GM12878 (cell line): Measurements from ENCODE around the gene NHS. TPM values are rescaled to one million over a fixed set of nuclear protein-coding genes. Genes with fewer than 3 reads are reported as not detected.

Experiments used
- ATAC-seq: fragments of 200-7000 bp; cut with Tn5 transposase; 3 replicates; pipeline ENCODE4 v1.9.1; 2020; ENCODE audit warnings: mild to moderate bottlenecking, moderate library complexity
- BruUV-seq: library from RNA; stranded (reverse); fragments of 400-500 nt; replicated peaks from 2 replicates; lab custom pipeline; 2021; lab: Mats Ljungman, UMichigan
- CTCF ChIA-PET: fragments of 300-600 bp; sonication (Branson Sonifier 250); formaldehyde crosslinking; extraction: SDS; loops from one replicate; lab custom pipeline; 2021; ENCODE audit warnings: inconsistent platforms; lab: Yijun Ruan, JAX
- POLR2A ChIA-PET: fragments of 350-600 bp; formaldehyde crosslinking; extraction: SDS; loops from one replicate; lab custom pipeline; 2021; ENCODE audit warnings: inconsistent platforms; lab: Charles Lee
- RAD21 ChIA-PET: fragments of 300-600 bp; sonication (Branson Sonifier 250); formaldehyde crosslinking; loops from one replicate; lab custom pipeline; 2023; ENCODE audit warnings: antibody characterized with exemption; ENCODE audit not compliant: unreplicated experiment; lab: Charles Lee
- SMC1A ChIA-PET: fragments of 300-600 bp; sonication (Branson Sonifier 250); formaldehyde crosslinking; loops from one replicate; lab custom pipeline; 2023; ENCODE audit not compliant: unreplicated experiment, uncharacterized antibody; lab: Charles Lee
- DNase-seq: peaks from one replicate; pipeline ENCODE4 v3.0.0-alpha.2; 2011; ENCODE audit warnings: low read depth, low spot score
- FAIRE-seq: peaks from 3 replicates; lab custom pipeline; 2011; peaks lifted over from hg19 to GRCh38; lab: Jason Lieb, UNC
- H2AFZ ChIP-seq: 2 replicates; pipeline ENCODE4 v1.6.0; 2011; ENCODE audit warnings: low read depth, low read length, control low read depth; ENCODE audit not compliant: control insufficient read depth
- H3K27ac ChIP-seq: 2 replicates; pipeline ENCODE4 v1.5.1; 2011; ENCODE audit warnings: control low read depth; ENCODE audit not compliant: control insufficient read depth, insufficient read depth
- H3K27me3 ChIP-seq, 2 experiments: replicated peaks in 1 of 2; 2 replicates each; pipeline versions ENCODE4 v1.6.0 to v1.6.1; 2011; ENCODE audit warnings: low read length in 1 of 2; ENCODE audit not compliant: control insufficient read depth in 2 of 2, insufficient read depth in 2 of 2
- H3K36me3 ChIP-seq, 2 experiments: 2 replicates each; pipeline ENCODE4 v1.5.1; 2011; ENCODE audit warnings: low read length in 1 of 2; ENCODE audit not compliant: control insufficient read depth in 2 of 2, insufficient read depth in 2 of 2
- H3K4me1 ChIP-seq: 2 replicates; pipeline ENCODE4 v1.6.1; 2011; ENCODE audit warnings: mild to moderate bottlenecking, low read length, moderate library complexity, mixed read lengths; ENCODE audit not compliant: control insufficient read depth, insufficient read depth
- H3K4me2 ChIP-seq: 2 replicates; pipeline ENCODE4 v1.6.0; 2011; ENCODE audit warnings: control low read depth; ENCODE audit not compliant: control insufficient read depth, insufficient read depth
- H3K4me3 ChIP-seq: fragments of 200-600 bp; sonication (generic); 2 replicates; pipeline ENCODE4 v1.5.1; 2016
- H3K79me2 ChIP-seq: 2 replicates; pipeline ENCODE4 v1.6.0; 2011; ENCODE audit warnings: low read length; ENCODE audit not compliant: control insufficient read depth, insufficient read depth
- H3K9ac ChIP-seq: 2 replicates; pipeline ENCODE4 v1.8.0; 2011; ENCODE audit warnings: low read length, control low read depth, mixed read lengths; ENCODE audit not compliant: control insufficient read depth, insufficient read depth
- H3K9me3 ChIP-seq: replicated peaks from 3 replicates; pipeline ENCODE4 v1.5.1; 2011; ENCODE audit warnings: mild to moderate bottlenecking, low read length; ENCODE audit not compliant: control insufficient read depth, insufficient read depth
- H4K20me1 ChIP-seq: 2 replicates; pipeline ENCODE4 v1.6.0; 2011; ENCODE audit not compliant: control insufficient read depth, insufficient read depth
- ATF2 ChIP-seq: IDR thresholded peaks from 2 replicates; pipeline ENCODE4 v1.6.1; 2012; ENCODE audit warnings: low read length, inconsistent platforms
- BHLHE40 ChIP-seq, 2 experiments: fragments of 450-650 bp in 1 of 2; IDR thresholded peaks; 2 replicates each; pipeline ENCODE4 v1.6.1; 2011 to 2017; ENCODE audit warnings: low read depth in 2 of 2, borderline replicate concordance in 1 of 2, improper control_type of control experiment in 1 of 2, low read length in 1 of 2, mild to moderate bottlenecking in 1 of 2
- PAX8 ChIP-seq: fragments of 450-650 bp; IDR thresholded peaks from 2 replicates; pipeline ENCODE4 v1.6.1; 2017; ENCODE audit warnings: mild to moderate bottlenecking, moderate library complexity
- WGBS: methylation state at CpG from one replicate; pipeline ENCODE4 v1.1.6; 2016; ENCODE audit warnings: low lambda C conversion rate; ENCODE audit not compliant: insufficient replicate concordance, insufficient coverage; ENCODE audit errors: missing lambda C conversion rate; 5-methylcytosine and 5-hydroxymethylcytosine counted together
- in situ Hi-C: fragments of 300-500 bp; cut with MboI; formaldehyde crosslinking; loops from 9 replicates; pipeline ENCODE4 v1.14.3; 2018; ENCODE audit warnings: mixed read lengths
- intact Hi-C: fragments of 100-400 bp; cut with micrococcal nuclease; formaldehyde crosslinking; loops from one replicate; pipeline ENCODE4 v1.14.2; 2022; ENCODE audit not compliant: unreplicated experiment
- polyA plus RNA-seq, 11 experiments: library from polyadenylated mRNA; depleted of rRNA in 4 of 11; unstranded in 6 of 11; stranded (reverse) in 5 of 11; fragments of >200 nt; fragmentation: Nextera tagmentation in 4 of 11; fragmentation: Illumina TruSeq in 1 of 11; extraction: Ambion mirVana in 4 of 11; extraction: Trizol in 1 of 11; gene quantifications; 1 replicate in 1 of 11; 2 replicates in 10 of 11; pipeline versions ENCODE4 v1.2.1 to v1.2.3, GENCODE V29; 2011 to 2016; ENCODE audit warnings: inconsistent platforms in 2 of 11, missing spikeins in 2 of 11, low read depth in 1 of 11
- total RNA-seq, 4 experiments: library from RNA; depleted of rRNA in 3 of 4; stranded (reverse); fragments of >200 nt in 3 of 4; fragmentation: Illumina TruSeq in 1 of 4; extraction: Trizol in 1 of 4; gene quantifications; 2 replicates each; pipeline versions ENCODE4 v1.2.1 to v1.2.3, GENCODE V29; 2013 to 2021
- TF ChIP-seq, protein P1 (sequence below): IDR thresholded peaks from 2 replicates; pipeline ENCODE4 v1.6.1; 2012; ENCODE audit warnings: low read depth, low read length, improper control_type of control experiment

NHS gene
- total and polyA plus RNA-seq, 10 of the 15 experiments (the other 5 are each of a cell fraction or from before 2014, with no cell fraction given) = under 0.01 to 0.07 (median 0.03) TPM; not detected in 7

GRCh38 chrX:17564689-17565409, 189.8 kb downstream of the NHS start:
- TF ChIP-seq ATF2 (no peak), PAX8 (no peak)
- TF ChIP-seq, protein P1, sequence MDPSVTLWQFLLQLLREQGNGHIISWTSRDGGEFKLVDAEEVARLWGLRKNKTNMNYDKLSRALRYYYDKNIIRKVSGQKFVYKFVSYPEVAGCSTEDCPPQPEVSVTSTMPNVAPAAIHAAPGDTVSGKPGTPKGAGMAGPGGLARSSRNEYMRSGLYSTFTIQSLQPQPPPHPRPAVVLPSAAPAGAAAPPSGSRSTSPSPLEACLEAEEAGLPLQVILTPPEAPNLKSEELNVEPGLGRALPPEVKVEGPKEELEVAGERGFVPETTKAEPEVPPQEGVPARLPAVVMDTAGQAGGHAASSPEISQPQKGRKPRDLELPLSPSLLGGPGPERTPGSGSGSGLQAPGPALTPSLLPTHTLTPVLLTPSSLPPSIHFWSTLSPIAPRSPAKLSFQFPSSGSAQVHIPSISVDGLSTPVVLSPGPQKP = no peak
- H2AFZ ChIP-seq = no peak overlapping the region
- no peaks in the 10 kb centered on the region for H3K27me3 ChIP-seq
- POLR2A ChIA-PET = no interaction called here
- H3K9ac ChIP-seq = no peak overlapping the region
- intact Hi-C loops = no loop called here
- ATAC-seq (no peak), DNase-seq (no peak), FAIRE-seq (no peak)
- H4K20me1 ChIP-seq = no peaks in the 10 kb centered on the region
- no peaks in the 10 kb centered on the region for H3K9me3 ChIP-seq
- no peaks in the 10 kb centered on the region for H3K4me1 ChIP-seq
- BruUV-seq = no TSS peak
- H3K36me3 ChIP-seq = no peaks in the 10 kb centered on the region
- RAD21 ChIA-PET = no interaction called here
- SMC1A ChIA-PET = no interaction called here
- H3K27ac ChIP-seq = no peak overlapping the region
- 13% methylated on average over 7 of the region's 7 CpGs for WGBS
- CTCF ChIA-PET = no interaction called here
- no peak overlapping the region for H3K4me2 ChIP-seq
- in situ Hi-C loops = no loop called here
- no peaks in the 10 kb centered on the region for H3K79me2 ChIP-seq
- H3K4me3 ChIP-seq = no peak overlapping the region

- no peaks in the 10 kb centered on the region for H3K4me1 ChIP-seq
- no peak overlapping the region for H3K4me2 ChIP-seq
- ChIA-PET POLR2A (no interaction called here), CTCF (interaction anchor here (1.4 kb wide), 1 partner anchor 24 kb away, joined by 3 read pairs; no protein-coding TSS in a partner anchor), SMC1A (no interaction called here), RAD21 (no interaction called here)
- no peaks in the 10 kb centered on the region for H3K9me3 ChIP-seq
- H2AFZ ChIP-seq = no peak overlapping the region
- H3K79me2 ChIP-seq = no peaks in the 10 kb centered on the region
- no peak overlapping the region for H3K4me3 ChIP-seq
- no peak for TF ChIP-seq BHLHE40 (IDR thresholded peaks at IDR 0.05; ENCODE audit: borderline replicate concordance in 1 of 2, low read depth in 2 of 2, low read length in 1 of 2)
- no TSS peak for BruUV-seq
- no peak overlapping the region for H3K9ac ChIP-seq
- no peaks in the 10 kb centered on the region for H3K36me3 ChIP-seq
- WGBS = 18% methylated on average over 4 of the region's 4 CpGs
- intact Hi-C loops (no loop called here), in situ Hi-C loops (no loop called here)
- no peaks in the 10 kb centered on the region for H4K20me1 ChIP-seq
- no peak for DNase-seq
- no peak for FAIRE-seq
- H3K27me3 ChIP-seq = no peaks in the 10 kb centered on the region
- no peak overlapping the region for H3K27ac ChIP-seq
- ATAC-seq = no peak
Measured at GRCh38 chrX:17566740-17567139, 191.7 kb downstream of the NHS start.
